Ascending aorta (tissue), 2 donors: ENCODE results near the gene CEL. TPM values are rescaled to one million over a fixed set of nuclear protein-coding genes. Genes with fewer than 3 reads are reported as not detected.
"Not testable (repeated sequence)": the region's sequence is repeated elsewhere in the genome, so short reads cannot be mapped to it uniquely, and the experiment has no call there.

Experiments
- DNase-seq, 2 donors: peaks; one replicate each; pipeline ENCODE4 v3.0.0-alpha.2; 2019; ENCODE audit warnings: low spot score in 2 of 2
- H3K27ac ChIP-seq, 2 donors: fragments of 200-600 bp; sonication (generic); one replicate each; pipeline ENCODE4 v1.5.1; 2016 to 2017; ENCODE audit warnings: mild to moderate bottlenecking in 1 of 2
- H3K27me3 ChIP-seq: fragments of 200-600 bp; sonication (generic); one replicate; pipeline ENCODE4 v1.5.1; 2017
- H3K36me3 ChIP-seq, 2 donors: fragments of 200-600 bp; sonication (generic); one replicate each; pipeline ENCODE4 v1.5.1; 2016
- H3K4me1 ChIP-seq, 2 donors: fragments of 200-600 bp; sonication (generic); one replicate each; pipeline ENCODE4 v1.5.1; 2016 to 2017; ENCODE audit warnings: mild to moderate bottlenecking in 1 of 2
- H3K4me3 ChIP-seq, 2 donors: fragments of 200-600 bp; sonication (generic); one replicate each; pipeline ENCODE4 v1.5.1; 2016 to 2017; ENCODE audit warnings: mild to moderate bottlenecking in 1 of 2
- H3K9me3 ChIP-seq, 2 donors: fragments of 200-600 bp; sonication (generic); one replicate each; pipeline ENCODE4 v1.5.1; 2016
- intact Hi-C: fragments of 100-400 bp; cut with DNase I; formaldehyde crosslinking; loops from one replicate; pipeline ENCODE4 v1.15.1; 2023
- total RNA-seq: library from RNA; depleted of rRNA; stranded (reverse); fragments of >200 nt; gene quantifications from one replicate; pipeline ENCODE4 v1.1.0, GENCODE V29; 2016
- TF ChIP-seq, protein P1 (sequence below), 3 experiments: fragments of 200-600 bp in 2 of 3; fragments of 450-650 bp in 1 of 3; sonication (generic) in 2 of 3; IDR thresholded peaks; one replicate each; pipeline ENCODE4 v1.5.1; 2016 to 2019; ENCODE audit warnings: antibody characterized with exemption in 3 of 3, mild to moderate bottlenecking in 1 of 3, moderate library complexity in 1 of 3

Gene CEL
- total RNA-seq, 1 donor from 2014 or later, result not detected

GRCh38 chr9:133071484-133072150, 9.8 kb downstream of the CEL start:
- intact Hi-C loops, result no loop called here
- no peaks in the 10 kb centered on the region for H3K9me3 ChIP-seq
- TF ChIP-seq, protein P1, sequence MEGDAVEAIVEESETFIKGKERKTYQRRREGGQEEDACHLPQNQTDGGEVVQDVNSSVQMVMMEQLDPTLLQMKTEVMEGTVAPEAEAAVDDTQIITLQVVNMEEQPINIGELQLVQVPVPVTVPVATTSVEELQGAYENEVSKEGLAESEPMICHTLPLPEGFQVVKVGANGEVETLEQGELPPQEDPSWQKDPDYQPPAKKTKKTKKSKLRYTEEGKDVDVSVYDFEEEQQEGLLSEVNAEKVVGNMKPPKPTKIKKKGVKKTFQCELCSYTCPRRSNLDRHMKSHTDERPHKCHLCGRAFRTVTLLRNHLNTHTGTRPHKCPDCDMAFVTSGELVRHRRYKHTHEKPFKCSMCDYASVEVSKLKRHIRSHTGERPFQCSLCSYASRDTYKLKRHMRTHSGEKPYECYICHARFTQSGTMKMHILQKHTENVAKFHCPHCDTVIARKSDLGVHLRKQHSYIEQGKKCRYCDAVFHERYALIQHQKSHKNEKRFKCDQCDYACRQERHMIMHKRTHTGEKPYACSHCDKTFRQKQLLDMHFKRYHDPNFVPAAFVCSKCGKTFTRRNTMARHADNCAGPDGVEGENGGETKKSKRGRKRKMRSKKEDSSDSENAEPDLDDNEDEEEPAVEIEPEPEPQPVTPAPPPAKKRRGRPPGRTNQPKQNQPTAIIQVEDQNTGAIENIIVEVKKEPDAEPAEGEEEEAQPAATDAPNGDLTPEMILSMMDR (IDR thresholded peaks at IDR 0.05), result no peak
- no peaks in the 10 kb centered on the region for H3K27me3 ChIP-seq
- no peak overlapping the region for H3K27ac ChIP-seq
- H3K36me3 ChIP-seq, result no peaks in the 10 kb centered on the region
- DNase-seq, result no peak
- H3K4me1 ChIP-seq, result no peaks in the 10 kb centered on the region
- H3K4me3 ChIP-seq, result no peak overlapping the region

DNA sequence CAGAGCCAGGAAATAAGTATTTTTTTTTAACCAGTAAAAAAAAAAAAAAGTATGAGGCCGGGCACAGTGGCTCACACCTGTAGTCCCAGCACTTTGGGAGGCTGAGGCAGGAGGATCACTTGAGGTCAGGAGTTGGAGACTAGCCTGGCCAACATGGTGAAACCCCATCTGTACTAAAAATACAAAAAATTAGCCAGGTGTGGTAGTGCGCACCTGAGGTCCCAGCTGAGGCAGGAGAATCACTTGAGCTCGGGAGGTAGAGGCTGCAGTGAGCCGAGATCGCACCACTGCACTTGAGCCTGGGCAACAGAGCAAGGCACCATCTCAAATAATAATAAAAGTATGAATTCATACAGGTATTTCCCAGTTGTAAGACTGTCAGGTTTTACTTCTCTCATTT, 10.4 kb downstream of the CEL start:
- DNase-seq, H3K27me3 ChIP-seq, H3K4me3 ChIP-seq, intact Hi-C loops, H3K4me1 ChIP-seq, H3K9me3 ChIP-seq, H3K27ac ChIP-seq, H3K36me3 ChIP-seq: not testable (repeated sequence)

DNA sequence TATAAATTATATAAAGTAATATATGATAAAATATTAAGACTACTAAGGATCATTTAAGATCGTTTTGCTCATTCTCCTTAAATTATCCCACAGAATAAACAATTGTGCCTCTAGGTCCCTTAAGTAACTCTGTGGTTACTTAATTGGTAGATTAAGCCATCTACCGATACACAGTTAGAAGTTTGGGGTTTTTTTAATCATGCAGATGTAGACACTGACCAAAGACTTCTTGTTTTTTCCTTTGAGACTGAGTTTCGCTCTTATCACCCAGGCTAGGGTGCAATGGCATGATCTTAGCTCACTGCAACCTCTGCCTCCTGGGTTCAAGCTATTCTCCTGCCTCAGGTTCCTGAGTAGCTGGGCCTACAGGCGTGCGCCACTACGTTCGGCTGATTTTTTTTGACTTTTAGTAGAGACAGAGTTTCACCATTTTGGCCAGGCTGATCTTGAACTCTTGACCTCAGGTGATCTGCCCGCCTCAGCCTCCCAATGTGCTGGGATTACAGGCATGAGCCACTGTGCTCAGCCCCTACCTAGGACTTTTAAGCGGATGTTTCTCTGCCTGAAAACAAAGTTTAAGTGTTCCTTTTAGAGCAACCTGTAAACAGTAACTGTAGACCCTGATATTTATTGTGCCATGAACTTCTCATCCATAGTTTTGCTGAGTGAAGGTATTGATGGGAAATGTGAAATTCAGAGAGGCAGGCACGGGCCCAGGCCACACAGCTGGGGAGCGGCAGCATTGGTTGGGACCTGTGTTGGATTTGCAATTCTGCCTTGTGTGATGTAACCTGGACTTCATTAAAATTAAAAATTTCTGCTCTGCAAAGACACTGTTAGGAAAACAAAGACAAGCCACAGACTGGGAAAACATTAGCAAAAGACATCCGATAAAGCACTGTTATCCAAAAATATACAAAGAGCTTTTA, 11.6 kb downstream of the CEL start:
- Histone ChIP-seq H3K4me3 (no peak overlapping the region), H3K27me3 (no peaks in the 10 kb centered on the region), H3K27ac (no peak overlapping the region), H3K9me3 (no peaks in the 10 kb centered on the region), H3K36me3 (no peaks in the 10 kb centered on the region), H3K4me1 (no peaks in the 10 kb centered on the region)
- TF ChIP-seq, protein P1 (IDR thresholded peaks at IDR 0.05), result no peak
- DNase-seq, result no peak
- intact Hi-C loops, result no loop called here

DNA sequence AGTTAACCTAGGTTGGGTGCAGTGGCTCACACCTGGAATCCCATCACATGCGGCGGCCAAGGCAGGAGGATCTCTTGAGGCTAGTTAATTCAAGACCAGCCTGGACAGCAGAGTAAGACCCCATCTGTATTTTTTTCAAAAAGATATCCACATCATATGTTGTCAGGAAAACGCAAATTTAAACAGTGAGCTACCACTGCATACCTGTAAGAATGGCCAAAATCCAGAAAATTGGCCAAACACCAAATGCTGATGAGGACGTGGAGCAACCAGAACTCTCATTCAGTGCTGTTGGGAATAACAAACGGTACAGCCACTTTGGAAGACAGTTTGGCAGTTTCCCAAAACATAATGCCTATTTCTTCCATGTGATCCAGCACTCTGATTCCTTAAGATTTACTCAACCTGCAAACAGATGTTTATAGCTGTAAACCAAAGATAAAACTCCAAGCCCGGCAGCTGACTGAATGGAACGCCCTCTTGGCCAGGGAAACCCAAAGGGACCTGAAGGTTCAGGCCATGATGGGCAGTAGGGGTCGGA, 12.4 kb downstream of the CEL start:
- no peak overlapping the region for H3K4me3 ChIP-seq
- intact Hi-C loops, result no loop called here
- no peak for DNase-seq
- TF ChIP-seq, protein P1 (IDR thresholded peaks at IDR 0.05), result no peak
- no peaks in the 10 kb centered on the region for H3K27me3 ChIP-seq
- no peaks in the 10 kb centered on the region for H3K36me3 ChIP-seq
- no peaks in the 10 kb centered on the region for H3K9me3 ChIP-seq
- H3K27ac ChIP-seq, result no peak overlapping the region
- H3K4me1 ChIP-seq, result no peaks in the 10 kb centered on the region

DNA sequence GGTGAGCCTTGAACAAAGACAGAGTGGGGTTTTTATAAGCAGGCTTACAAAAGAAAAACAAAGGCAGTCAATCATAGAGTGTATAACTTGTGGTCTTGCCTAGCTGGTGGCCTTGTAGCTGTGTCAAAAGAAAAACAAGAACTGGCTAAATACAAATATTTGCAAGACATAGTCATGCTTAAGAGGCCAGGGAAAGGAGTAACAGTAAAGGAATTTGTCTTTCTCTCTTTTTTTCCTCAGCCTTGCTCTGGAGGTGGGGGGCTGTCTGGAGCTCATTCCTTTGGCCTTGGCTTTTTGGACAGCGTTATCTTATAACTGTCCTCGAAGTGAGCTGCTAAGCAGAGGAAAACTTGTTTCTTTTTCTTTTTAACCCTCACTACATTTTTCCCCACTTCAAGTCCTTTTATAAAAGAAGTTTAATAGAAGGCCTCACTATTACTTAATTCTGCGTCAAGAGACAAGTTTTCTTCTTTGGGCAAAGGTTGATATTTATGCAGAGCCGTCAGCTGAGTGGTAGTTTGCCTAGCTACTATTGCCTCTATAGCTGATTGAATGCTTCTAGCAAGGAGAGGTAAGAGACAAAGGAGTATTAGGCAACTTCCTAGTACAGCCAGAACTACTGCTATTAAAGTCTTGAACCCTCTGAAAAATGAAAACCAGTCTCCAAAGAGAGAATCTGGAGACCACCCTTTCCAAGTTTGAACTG, 14.3 kb downstream of the CEL start:
- intact Hi-C loops, result no loop called here
- no peaks in the 10 kb centered on the region for H3K27me3 ChIP-seq
- DNase-seq, result no peak
- H3K27ac ChIP-seq, result no peak overlapping the region
- TF ChIP-seq, protein P1 (IDR thresholded peaks at IDR 0.05), result no peak
- H3K36me3 ChIP-seq, result no peaks in the 10 kb centered on the region
- H3K4me3 ChIP-seq, result no peak overlapping the region
- H3K4me1 ChIP-seq, result no peaks in the 10 kb centered on the region
- H3K9me3 ChIP-seq, result no peaks in the 10 kb centered on the region
